Parathyroid adenoma (tissue), 2 donors: ENCODE measurements around the gene SERHL2.
"Not testable (repeated sequence)": the region's sequence is repeated elsewhere in the genome, so short reads cannot be mapped to it uniquely, and the experiment has no call there.

Source experiments
- H2AFZ ChIP-seq: fragments of 300-600 bp; sonication (generic); one replicate; pipeline ENCODE4 v1.7.0; 2017; ENCODE audit warnings: antibody characterized with exemption, mild to moderate bottlenecking
- H3K27ac ChIP-seq: fragments of 300-600 bp; sonication (generic); one replicate; pipeline ENCODE4 v1.7.0; 2017
- H3K27me3 ChIP-seq: fragments of 300-600 bp; sonication (generic); one replicate; pipeline ENCODE4 v1.7.0; 2017; ENCODE audit warnings: low read length; ENCODE audit not compliant: control insufficient read depth, insufficient read depth
- H3K36me3 ChIP-seq: fragments of 300-600 bp; sonication (generic); one replicate; pipeline ENCODE4 v1.7.0; 2017; ENCODE audit warnings: low read length; ENCODE audit not compliant: control insufficient read depth, insufficient read depth
- H3K4me1 ChIP-seq: fragments of 300-600 bp; sonication (generic); one replicate; pipeline ENCODE4 v1.7.0; 2017; ENCODE audit warnings: control low read depth
- H3K4me2 ChIP-seq: fragments of 300-600 bp; sonication (generic); one replicate; pipeline ENCODE4 v1.7.0; 2017; ENCODE audit warnings: low read length
- H3K4me3 ChIP-seq: fragments of 300-600 bp; sonication (generic); one replicate; pipeline ENCODE4 v1.7.0; 2017; ENCODE audit warnings: low read depth, low read length
- H3K79me2 ChIP-seq: fragments of 300-600 bp; sonication (generic); one replicate; pipeline ENCODE4 v1.7.0; 2017; ENCODE audit warnings: control low read depth
- H3K9ac ChIP-seq: fragments of 300-600 bp; sonication (generic); one replicate; pipeline ENCODE4 v1.7.0; 2017; ENCODE audit warnings: mild to moderate bottlenecking
- H3K9me3 ChIP-seq: fragments of 300-600 bp; sonication (generic); one replicate; pipeline ENCODE4 v1.7.0; 2017; ENCODE audit warnings: low read length; ENCODE audit not compliant: control insufficient read depth
- TF ChIP-seq, protein P1 (sequence below): fragments of 300-600 bp; sonication (generic); IDR thresholded peaks from one replicate; pipeline ENCODE4 v1.7.0; 2017; ENCODE audit warnings: antibody characterized with exemption, mild to moderate bottlenecking
- donor health status: primary hyperparathyroidism.

SERHL2 gene

DNA sequence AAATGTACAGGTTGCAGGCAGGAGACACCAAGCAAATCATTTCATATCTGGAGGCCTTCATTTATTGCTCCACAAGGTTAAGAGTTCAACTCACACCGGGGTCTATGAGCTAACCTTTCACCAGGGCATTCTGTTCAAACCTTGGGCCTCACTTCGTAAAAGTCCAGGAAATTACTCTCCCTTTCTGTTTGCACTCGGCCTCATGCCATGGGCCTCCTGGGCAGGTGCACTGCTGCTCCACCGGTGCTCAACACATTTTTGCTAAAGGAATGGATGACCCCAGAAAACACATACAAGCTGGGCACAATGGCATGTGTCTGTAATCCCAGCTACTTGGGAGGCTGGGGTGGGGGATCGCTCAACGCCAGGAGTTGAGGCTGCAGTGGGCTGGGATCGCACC, 17.6 kb upstream of the SERHL2 start:
- TF ChIP-seq, protein P1, sequence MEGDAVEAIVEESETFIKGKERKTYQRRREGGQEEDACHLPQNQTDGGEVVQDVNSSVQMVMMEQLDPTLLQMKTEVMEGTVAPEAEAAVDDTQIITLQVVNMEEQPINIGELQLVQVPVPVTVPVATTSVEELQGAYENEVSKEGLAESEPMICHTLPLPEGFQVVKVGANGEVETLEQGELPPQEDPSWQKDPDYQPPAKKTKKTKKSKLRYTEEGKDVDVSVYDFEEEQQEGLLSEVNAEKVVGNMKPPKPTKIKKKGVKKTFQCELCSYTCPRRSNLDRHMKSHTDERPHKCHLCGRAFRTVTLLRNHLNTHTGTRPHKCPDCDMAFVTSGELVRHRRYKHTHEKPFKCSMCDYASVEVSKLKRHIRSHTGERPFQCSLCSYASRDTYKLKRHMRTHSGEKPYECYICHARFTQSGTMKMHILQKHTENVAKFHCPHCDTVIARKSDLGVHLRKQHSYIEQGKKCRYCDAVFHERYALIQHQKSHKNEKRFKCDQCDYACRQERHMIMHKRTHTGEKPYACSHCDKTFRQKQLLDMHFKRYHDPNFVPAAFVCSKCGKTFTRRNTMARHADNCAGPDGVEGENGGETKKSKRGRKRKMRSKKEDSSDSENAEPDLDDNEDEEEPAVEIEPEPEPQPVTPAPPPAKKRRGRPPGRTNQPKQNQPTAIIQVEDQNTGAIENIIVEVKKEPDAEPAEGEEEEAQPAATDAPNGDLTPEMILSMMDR = no peak
- Histone ChIP-seq H3K9me3 (no peaks in the 10 kb centered on the region), H3K4me2 (no peak overlapping the region), H3K4me3 (no peak overlapping the region), H3K4me1 (peaks cover 6% of the 10 kb centered on the region), H3K36me3 (no peaks in the 10 kb centered on the region), H3K27ac (no peak overlapping the region), H2AFZ (no peak overlapping the region), H3K9ac (no peak overlapping the region), H3K79me2 (no peaks in the 10 kb centered on the region), H3K27me3 (no peaks in the 10 kb centered on the region)

DNA sequence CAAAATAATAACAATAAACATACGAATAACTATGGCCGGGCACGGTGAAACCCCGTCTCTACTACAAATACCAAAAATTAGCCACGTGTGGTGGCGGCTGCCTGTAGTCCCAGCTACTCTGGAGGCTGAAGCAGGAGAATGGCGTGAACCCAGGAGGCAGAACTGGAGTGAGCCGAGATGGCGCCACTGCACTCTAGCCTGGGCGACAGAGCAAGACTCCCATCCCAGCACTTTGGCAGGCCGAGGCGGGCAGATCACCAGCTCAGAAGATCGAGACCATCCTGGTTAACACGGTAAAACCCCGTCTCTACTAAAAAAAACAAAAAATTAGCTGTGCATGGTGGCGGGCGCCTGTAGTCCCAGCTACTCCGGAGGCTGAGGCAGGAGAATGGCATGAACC, 17.1 kb upstream of the SERHL2 start:
- not testable (repeated sequence) for H3K27me3 ChIP-seq, H2AFZ ChIP-seq, H3K4me1 ChIP-seq, H3K9ac ChIP-seq, H3K4me3 ChIP-seq, H3K79me2 ChIP-seq, H3K36me3 ChIP-seq, H3K9me3 ChIP-seq, H3K4me2 ChIP-seq
- H3K27ac ChIP-seq = peak overlapping the region; percentile 39

DNA sequence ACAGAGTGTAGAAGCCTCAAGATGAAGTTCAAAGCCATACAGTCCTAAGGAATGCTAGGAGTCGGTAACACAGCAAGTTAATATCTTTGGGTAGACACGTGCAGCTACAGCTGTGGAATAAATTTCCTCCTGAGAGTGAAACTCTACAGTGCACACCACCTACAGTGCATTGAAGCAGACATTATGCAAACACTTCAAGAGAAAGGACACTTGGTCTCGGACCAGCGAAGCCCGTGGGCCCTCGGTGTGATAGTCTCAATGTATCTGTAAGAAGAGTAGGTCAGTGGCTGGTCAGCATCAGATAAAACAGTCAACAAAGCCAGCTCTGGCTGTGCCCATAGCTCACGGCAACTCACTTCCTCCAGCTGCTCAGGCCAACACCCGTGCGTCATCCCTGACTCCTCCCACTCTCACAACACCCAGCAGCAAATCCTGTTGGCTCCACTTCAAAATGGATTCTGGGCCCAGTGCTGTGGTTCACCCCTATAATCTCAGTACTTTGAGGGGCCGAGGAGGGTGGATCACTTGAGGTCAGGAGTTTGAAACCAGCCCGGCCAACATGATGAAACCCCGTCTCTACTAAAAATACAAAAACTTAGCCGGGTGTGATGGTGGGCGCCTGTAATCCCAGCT, 16.4 kb upstream of the SERHL2 start:
- not testable (repeated sequence) for H3K27me3 ChIP-seq, H3K36me3 ChIP-seq, H3K9ac ChIP-seq, H3K4me3 ChIP-seq, H3K4me2 ChIP-seq, H3K9me3 ChIP-seq, H3K79me2 ChIP-seq, H3K4me1 ChIP-seq
- Histone ChIP-seq H3K27ac (peak overlapping the region; percentile 39), H2AFZ (peak overlapping the region; percentile 62)

DNA sequence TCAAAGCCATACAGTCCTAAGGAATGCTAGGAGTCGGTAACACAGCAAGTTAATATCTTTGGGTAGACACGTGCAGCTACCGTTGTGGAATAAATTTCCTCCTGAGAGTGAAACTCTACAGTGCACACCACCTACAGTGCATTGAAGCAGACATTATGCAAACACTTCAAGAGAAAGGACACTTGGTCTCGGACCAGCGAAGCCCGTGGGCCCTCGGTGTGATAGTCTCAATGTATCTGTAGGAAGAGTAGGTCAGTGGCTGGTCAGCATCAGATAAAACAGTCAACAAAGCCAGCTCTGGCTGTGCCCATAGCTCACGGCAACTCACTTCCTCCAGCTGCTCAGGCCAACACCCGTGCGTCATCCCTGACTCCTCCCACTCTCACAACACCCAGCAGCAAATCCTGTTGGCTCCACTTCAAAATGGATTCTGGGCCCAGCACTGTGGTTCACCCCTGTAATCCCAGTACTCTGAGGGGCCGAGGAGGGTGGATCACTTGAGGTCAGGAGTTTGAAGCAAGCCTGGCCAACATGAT, 14.5 kb upstream of the SERHL2 start:
- not testable (repeated sequence) for H3K4me1 ChIP-seq, H3K27ac ChIP-seq, H3K79me2 ChIP-seq, H3K27me3 ChIP-seq, H3K9me3 ChIP-seq, H3K9ac ChIP-seq, H3K36me3 ChIP-seq, H3K4me2 ChIP-seq, H3K4me3 ChIP-seq
- H2AFZ ChIP-seq = peak overlapping the region; percentile 11

DNA sequence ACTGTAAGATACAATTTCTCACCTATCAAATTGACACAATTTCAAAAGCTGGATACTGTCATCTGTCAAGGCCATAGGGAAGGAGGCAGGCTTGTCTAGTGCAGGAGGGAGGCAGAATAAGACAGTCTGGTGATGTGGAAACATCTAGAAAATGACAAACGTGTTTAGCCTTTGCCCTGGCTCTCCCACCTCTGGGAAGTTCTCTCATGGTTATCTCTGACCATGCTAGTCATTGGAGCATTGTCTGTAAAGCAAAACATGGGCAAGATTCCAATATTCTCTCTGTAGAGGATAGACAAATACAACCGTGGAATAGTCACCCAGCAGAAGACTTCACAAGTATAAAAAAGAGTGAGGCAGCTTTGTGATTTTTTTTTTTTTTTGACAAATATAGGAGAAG, 9.1 kb upstream of the SERHL2 start:
- no peak overlapping the region for H3K27ac ChIP-seq
- TF ChIP-seq, protein P1 = no peak
- H3K9me3 ChIP-seq = no peaks in the 10 kb centered on the region
- H3K36me3 ChIP-seq = no peaks in the 10 kb centered on the region
- no peak overlapping the region for H3K9ac ChIP-seq
- H3K4me3 ChIP-seq = no peak overlapping the region
- no peak overlapping the region for H2AFZ ChIP-seq
- H3K79me2 ChIP-seq = no peaks in the 10 kb centered on the region
- H3K4me1 ChIP-seq = no peaks in the 10 kb centered on the region
- H3K27me3 ChIP-seq = no peaks in the 10 kb centered on the region
- H3K4me2 ChIP-seq = no peak overlapping the region

DNA sequence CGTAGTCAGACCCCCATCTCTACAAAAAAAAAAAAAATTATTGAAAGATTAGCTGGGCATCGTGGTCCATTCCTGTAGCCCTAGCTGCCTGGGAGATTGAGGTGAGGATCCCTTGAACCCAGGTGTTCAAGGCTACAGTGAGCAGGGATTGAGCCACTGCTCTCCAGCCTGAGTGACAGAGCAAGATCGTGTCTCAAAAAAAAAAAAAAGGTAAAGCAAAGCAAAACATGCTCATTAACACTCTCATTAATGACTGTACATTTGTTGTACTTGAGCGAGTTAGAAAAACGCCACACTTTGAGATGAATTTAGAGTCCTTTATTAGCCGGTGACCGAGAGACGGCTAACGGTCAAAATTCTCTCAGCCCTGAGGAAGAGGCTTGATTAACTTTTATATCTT, 6.2 kb upstream of the SERHL2 start:
- H3K4me2 ChIP-seq = no peak overlapping the region
- TF ChIP-seq, protein P1 = no peak

DNA sequence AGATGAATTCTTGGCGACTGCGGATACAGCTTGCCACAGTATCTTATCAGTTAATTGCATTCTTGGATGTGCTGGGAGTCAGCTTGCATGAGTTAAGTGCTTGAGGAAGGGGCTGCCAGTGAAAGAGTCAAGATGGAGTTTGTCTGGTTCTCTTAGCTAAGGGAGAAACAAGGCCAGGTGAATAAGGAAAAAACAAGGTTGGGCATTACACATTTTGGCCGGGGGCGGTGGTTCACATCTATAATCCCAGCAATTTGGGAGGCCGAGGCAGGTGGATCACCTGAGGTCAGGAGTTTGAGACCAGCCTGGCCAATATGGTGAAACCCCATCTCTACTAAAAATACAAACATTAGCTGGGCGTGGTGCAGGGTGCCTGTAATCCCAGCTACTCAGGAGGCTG, 5.6 kb upstream of the SERHL2 start:
- H3K4me1 ChIP-seq, H2AFZ ChIP-seq, H3K9ac ChIP-seq, H3K36me3 ChIP-seq, H3K79me2 ChIP-seq, H3K4me2 ChIP-seq, H3K4me3 ChIP-seq, H3K27me3 ChIP-seq, H3K9me3 ChIP-seq, H3K27ac ChIP-seq: not testable (repeated sequence)

More for the DNA sequence above, 6.2 kb upstream of the SERHL2 start:
- no peaks in the 10 kb centered on the region for H3K79me2 ChIP-seq
- no peak overlapping the region for H3K9ac ChIP-seq
- H3K4me1 ChIP-seq = no peaks in the 10 kb centered on the region
- no peaks in the 10 kb centered on the region for H3K27me3 ChIP-seq
- no peak overlapping the region for H3K4me3 ChIP-seq
- H3K36me3 ChIP-seq = no peaks in the 10 kb centered on the region
- no peak overlapping the region for H3K27ac ChIP-seq
- H2AFZ ChIP-seq = no peak overlapping the region
- no peaks in the 10 kb centered on the region for H3K9me3 ChIP-seq
